Erythroblast (primary cell): ENCODE results near the gene TTC21A.

Experiments
- GATA1 ChIP-seq: IDR thresholded peaks from 2 replicates; pipeline ENCODE4 v1.6.1; 2011; ENCODE audit warnings: low read depth, mild to moderate bottlenecking, control low read depth, low read length, moderate library complexity
- POLR2A ChIP-seq: IDR thresholded peaks from 2 replicates; pipeline ENCODE4 v1.6.1; 2011; ENCODE audit warnings: mild to moderate bottlenecking, low read length

- TF ChIP-seq POLR2A, result no peak
- TF ChIP-seq GATA1, result no peak
These were observed 24.9 kb downstream of the TTC21A start for GRCh38 chr3:39132096-39133092.
